ENCODE data around the gene EPAS1.

Gene EPAS1

DNA sequence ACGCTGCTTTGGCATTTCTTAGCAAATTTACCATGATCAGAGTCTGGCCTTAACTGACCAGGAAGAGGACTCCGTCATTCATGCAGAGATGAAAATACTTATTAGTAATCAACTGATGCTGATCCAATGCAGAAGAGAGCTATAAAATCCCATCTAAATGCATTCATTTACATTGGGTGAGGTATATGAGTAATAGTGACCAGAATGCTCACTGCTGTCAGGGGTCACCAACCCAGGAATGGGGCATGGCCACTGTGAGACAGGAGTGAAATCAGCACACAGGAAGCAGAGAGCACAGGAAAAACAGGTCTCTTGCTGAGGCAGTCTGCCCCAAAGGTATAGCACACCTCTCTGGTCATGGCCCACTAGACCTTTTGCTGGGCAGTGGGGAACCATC, 114.0 kb downstream of the EPAS1 start:
- DNase-seq: no peak

DNA sequence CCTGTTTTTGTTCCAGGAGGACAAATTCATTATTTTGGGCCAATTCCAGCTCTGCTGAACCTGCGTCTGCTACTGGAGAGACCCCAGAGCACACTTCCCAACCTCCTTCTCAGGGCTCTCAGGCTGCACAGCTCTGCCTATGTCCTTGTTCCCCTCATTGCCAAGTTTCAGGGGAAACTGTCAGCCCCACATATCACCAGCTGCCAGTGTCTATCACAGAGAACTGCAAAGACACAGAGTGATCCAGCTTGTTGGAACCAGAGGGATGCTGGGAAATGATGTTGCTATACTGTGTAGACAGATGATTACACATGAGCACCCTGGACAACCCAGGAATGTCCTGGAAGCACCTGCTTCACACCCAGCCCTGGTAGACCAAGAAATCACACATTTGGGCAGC, 114.8 kb downstream of the EPAS1 start:
- DNase-seq: no peak

GRCh38 chr2:46413111-46413510, 115.9 kb downstream of the EPAS1 start:
- no peak for DNase-seq

DNA sequence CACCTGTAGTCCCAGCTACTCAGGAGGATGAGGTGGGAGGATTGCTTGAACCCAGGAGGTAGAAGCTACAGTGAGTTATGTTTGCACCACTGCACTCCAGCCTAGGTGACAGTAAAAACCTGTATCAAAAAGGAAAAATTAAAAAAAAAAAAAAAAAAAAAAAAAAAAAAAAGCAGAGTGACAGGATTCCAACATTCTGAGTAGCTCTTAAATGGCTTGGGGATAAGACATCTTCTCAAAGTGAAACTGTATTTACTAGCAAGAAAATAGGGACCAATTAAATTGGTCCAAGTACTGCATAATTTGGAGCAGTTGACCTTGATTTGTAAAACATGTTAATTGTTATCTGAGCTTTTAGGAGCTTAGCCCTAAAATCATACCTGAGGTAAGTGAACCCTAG, 116.4 kb downstream of the EPAS1 start:
- no peak for DNase-seq

DNA sequence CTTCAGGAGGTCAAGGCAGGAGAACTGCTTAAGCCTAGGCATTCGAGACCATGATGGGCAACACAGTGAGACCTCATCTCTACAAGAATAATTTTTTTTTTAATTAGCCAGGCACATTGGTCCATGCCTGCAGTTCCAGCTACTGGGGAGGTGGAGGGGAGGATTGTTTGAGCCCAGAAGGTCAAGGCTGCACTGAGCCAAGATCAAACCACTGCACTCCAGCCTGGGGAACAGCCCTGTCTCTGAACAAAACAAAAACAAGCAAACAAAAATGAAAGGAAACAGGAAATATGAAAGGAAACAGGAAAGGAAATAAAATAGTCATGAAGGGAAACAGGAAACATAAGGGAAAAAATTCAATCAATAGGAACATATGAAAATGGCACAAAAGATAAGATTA, 117.5 kb downstream of the EPAS1 start:
- DNase-seq: no peak

DNA sequence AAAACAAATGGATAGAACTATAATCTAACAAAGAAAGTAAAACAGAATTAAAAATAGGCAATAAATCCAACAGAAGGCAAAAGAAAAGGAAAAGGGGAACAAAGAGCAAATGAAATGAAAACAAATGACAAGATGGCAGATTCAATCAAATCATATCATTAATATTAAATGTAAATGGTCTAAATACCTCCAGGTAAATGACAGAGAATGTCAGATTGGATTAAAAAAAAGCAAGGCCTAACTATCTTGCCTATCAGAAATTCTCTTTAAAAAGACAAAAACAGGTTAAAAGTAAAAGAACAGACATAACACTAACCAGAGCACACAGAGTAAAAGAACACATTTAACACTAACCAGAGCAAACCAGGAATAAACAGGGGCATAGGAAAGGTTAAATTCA, 119.1 kb downstream of the EPAS1 start:
- no peak for DNase-seq

DNA sequence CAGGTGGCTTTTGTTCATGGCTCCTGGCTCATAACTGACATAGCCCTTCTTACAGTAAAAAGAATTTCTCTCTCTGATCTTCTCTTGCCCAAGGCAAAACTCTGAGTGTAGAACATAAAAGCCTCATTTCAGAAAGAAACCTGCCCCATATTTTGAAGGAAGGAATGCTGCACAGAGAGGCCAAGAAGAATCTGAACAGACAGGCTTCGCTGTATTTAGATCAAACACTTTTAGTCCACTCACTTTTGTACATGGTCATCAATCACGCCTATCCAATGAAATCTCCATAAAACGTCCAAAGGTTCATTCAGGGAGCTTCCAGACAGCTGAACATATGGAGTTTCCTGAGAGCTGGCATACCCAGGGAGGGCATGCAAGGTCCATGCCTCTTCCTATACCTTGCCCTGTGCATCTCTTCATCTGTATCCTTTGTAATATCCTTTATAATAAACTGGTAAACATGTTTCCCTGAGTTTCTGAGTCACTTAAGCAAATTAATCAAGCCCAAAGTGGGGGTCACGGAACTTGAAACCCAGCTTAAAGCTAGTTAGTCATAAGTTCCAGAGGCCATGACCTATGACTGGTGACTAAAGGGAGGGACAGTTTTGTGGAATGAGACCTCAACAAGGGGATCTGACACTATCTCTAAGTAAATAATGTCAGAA, 119.7 kb downstream of the EPAS1 start:
- DNase-seq: no peak

GRCh38 chr2:46420945-46421344, 123.7 kb downstream of the EPAS1 start:
- no peak for DNase-seq

DNA sequence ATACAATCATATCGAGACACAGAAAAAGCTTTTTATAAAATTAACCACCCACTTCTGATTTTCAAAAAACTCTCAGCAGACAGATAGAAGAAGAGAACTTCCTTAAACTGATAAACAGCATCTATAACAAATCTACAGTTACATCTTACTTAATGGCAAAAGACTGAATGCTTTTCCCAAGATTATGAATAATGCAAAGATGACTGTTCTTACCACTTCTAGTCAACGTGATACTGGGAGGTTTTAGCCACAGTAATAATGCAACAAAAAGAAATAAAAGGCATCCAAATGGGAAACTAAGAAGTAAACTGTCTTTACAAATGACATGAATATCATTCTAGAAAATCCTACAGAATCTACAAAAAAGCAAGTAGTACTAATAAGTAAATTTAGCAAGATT, 124.2 kb downstream of the EPAS1 start:
- DNase-seq: no peak

GRCh38 chr2:46422717-46423394, 125.6 kb downstream of the EPAS1 start:
- DNase-seq: peak in 1 of 4 experiments; percentile 6

GRCh38 chr2:46424937-46425336, 127.7 kb downstream of the EPAS1 start:
- no peak for DNase-seq

DNA sequence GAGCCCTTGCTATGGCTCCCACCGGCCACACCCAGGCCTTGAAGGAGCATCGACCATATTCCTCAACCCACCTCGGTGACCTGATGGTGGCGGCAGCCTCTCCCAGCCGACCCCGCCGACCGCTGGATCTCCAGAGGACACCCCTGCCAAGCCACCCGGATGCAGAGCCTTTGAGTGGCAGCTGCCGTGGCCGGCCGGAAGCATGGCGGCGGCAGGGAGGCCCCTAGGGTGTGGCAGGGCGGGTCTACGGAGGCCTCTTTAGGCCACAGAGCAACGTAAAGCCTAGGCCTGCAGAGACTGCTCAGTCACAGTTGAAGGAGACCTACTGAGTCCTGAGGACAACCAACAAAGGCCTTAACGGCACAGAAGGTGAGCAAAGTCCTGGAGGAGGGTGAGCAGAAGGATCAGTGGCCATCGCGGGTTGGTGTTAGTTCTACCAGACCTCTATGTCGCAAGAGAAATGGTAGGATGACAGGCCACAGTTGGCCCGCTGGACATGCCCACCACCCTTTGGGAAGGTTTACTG, 131.8 kb downstream of the EPAS1 start:
- DNase-seq: no peak

- no peak for DNase-seq
These were observed 133.2 kb downstream of the EPAS1 start for GRCh38 chr2:46430413-46430812.

DNA sequence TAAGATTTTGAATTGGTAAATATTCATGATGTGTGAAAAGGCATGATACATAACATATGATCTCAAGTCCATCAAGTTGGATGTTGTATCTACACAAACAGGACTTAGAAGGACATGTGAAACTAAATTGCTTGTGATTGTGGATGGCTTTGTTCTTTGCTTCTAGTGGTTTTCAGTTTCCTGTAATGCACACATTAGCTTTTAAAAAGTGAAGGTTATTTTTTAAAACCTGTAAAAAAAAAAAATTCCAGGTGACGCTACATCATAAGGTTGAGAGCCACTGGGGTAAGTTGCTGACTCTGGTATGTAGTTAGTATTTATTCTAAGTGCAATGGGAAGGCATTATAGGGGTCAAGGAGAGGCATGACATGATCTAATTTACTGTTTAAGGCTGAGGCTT, 133.8 kb downstream of the EPAS1 start:
- DNase-seq: no peak

GRCh38 chr2:46431481-46432235, 134.5 kb downstream of the EPAS1 start:
- no peak for DNase-seq

DNA sequence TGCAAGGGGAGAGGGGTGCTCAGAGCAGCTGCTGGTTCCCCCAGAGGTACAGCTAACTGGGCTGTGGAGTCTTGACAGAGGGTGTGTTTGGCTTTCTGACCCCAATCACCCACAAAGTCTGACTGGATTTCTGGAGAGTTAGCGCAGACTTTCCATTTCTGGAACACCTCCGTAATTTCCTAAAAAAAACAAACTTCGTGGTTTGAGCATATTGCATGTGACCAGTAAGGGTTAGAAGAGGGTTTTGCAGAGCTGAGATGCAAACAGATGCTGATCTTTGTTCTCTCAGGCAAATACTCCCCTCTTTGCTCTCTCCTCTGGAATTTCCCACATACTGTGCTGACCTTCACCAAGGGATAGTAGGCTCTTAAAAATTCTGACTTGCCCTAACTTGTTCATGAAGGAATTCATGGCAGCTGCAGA, 137.7 kb downstream of the EPAS1 start:
- no peak for DNase-seq

- DNase-seq: peak in 1 of 4 experiments; percentile 11
These were observed 138.1 kb downstream of the EPAS1 start for GRCh38 chr2:46435353-46435752.

DNA sequence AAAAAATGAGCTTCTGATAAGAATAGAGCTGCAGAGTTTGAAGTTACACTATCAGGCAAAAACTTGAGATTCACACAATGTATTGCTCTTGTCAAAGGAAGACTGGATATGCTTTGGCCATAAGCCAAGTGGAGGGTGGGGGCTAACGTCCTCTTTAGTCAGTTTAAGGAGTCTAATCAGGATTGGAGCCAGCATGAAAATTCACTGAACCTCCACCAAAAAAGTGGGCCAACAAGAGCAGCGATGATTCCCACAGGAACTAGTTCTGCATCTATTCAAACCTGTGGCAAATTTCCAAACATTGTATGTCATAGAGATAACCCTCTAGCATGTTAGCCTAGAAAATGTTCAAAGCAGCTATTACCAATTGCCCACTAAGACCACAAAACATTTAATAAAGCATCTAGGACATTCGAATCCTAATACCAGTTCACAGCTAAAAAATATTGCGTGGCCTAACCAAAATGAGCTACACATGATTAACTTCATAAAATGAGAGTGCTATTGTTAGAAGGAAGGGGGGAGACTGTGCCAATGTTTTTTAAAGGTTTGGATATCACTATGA, 138.7 kb downstream of the EPAS1 start:
- DNase-seq: no peak
